HepG2 (cell line): ENCODE measurements around the gene TCF25. TPM values are rescaled to one million over a fixed set of nuclear protein-coding genes. Genes with fewer than 3 reads are reported as not detected.
A peak's percentile ranks its signal among the peaks of the same experiment; 100 is the strongest.

Source experiments
- DR1 ChIP-seq: sonication (generic); formaldehyde crosslinking; IDR thresholded peaks from 2 replicates; pipeline ENCODE4 v1.8.0; 2021; ENCODE audit warnings: mild to moderate bottlenecking, missing genetic modification reagents, inconsistent platforms
- HMGA1 ChIP-seq: sonication (generic); formaldehyde crosslinking; conservative IDR thresholded peaks from 2 replicates; pipeline ENCODE4 v1.4.0; 2020; ENCODE audit warnings: missing genetic modification reagents
- KDM5B ChIP-seq: sonication (generic); formaldehyde crosslinking; IDR thresholded peaks from 2 replicates; pipeline ENCODE4 v1.4.0; 2020; ENCODE audit warnings: missing genetic modification reagents, mild to moderate bottlenecking, borderline replicate concordance
- KLF6 ChIP-seq: IDR thresholded peaks from 2 replicates; pipeline ENCODE4 v1.8.0; 2016; ENCODE audit warnings: missing biosample characterization, missing genetic modification reagents
- NR1H2 ChIP-seq: sonication (generic); formaldehyde crosslinking; IDR thresholded peaks from 2 replicates; pipeline ENCODE4 v1.8.1; 2022; ENCODE audit warnings: low read depth, missing genetic modification reagents, borderline replicate concordance
- NRL ChIP-seq: sonication (generic); formaldehyde crosslinking; IDR thresholded peaks from 2 replicates; pipeline ENCODE4 v1.5.0; 2020; ENCODE audit warnings: missing genetic modification reagents, mild to moderate bottlenecking, moderate library complexity, borderline replicate concordance
- SIX4 ChIP-seq: sonication (generic); formaldehyde crosslinking; IDR thresholded peaks from 2 replicates; pipeline ENCODE4 v1.4.0; 2020; ENCODE audit warnings: missing genetic modification reagents
- SP1 ChIP-seq, 2 experiments: fragments of 450-650 bp in 1 of 2; sonication (generic) in 1 of 2; formaldehyde crosslinking in 1 of 2; IDR thresholded peaks; 2 replicates each; pipeline versions ENCODE4 v1.4.0 to v1.6.1; 2016 to 2020; ENCODE audit warnings: missing genetic modification reagents in 1 of 2
- ZNF136 ChIP-seq: sonication (generic); formaldehyde crosslinking; IDR thresholded peaks from 2 replicates; pipeline ENCODE4 v1.8.1; 2022; ENCODE audit warnings: low read depth, mild to moderate bottlenecking, moderate library complexity, missing genetic modification reagents
- ZNF552 ChIP-seq: sonication (generic); formaldehyde crosslinking; IDR thresholded peaks from 2 replicates; pipeline ENCODE4 v1.9.0; 2022; ENCODE audit warnings: missing genetic modification reagents, mild to moderate bottlenecking, borderline replicate concordance
- ZNF660 ChIP-seq: sonication (generic); formaldehyde crosslinking; IDR thresholded peaks from 2 replicates; pipeline ENCODE4 v1.5.1; 2020; ENCODE audit warnings: mild to moderate bottlenecking, low read depth, missing genetic modification reagents, borderline replicate concordance
- ZSCAN30 ChIP-seq: sonication (generic); formaldehyde crosslinking; IDR thresholded peaks from 2 replicates; pipeline ENCODE4 v1.5.0; 2020; ENCODE audit warnings: mild to moderate bottlenecking, missing genetic modification reagents
- polyA plus RNA-seq, 8 experiments: library from polyadenylated mRNA; depleted of rRNA in 3 of 8; stranded (reverse) in 7 of 8; unstranded in 1 of 8; fragments of >200 nt; fragmentation: Illumina TruSeq in 4 of 8; extraction: Trizol in 4 of 8; gene quantifications; 2 replicates each; pipeline versions ENCODE4 v1.2.1 to v1.2.3, GENCODE V29; 2011 to 2016; ENCODE audit warnings: low read depth in 4 of 8, missing spikeins in 1 of 8, mixed read lengths in 1 of 8; ENCODE audit not compliant: insufficient read depth in 1 of 8
- total RNA-seq, 5 experiments: library from RNA; depleted of rRNA; stranded (reverse); fragments of >200 nt; fragmentation: Illumina TruSeq; extraction: Trizol; gene quantifications; 2 replicates each; pipeline ENCODE4 v1.2.3, GENCODE V29; 2016; ENCODE audit warnings: low read depth in 1 of 5
- TF ChIP-seq, protein P1 (sequence below): sonication (generic); formaldehyde crosslinking; IDR thresholded peaks from 2 replicates; pipeline ENCODE4 v1.5.0; 2020; ENCODE audit warnings: missing genetic modification reagents, mild to moderate bottlenecking, borderline replicate concordance
- TF ChIP-seq, protein P2 (sequence below): sonication (generic); formaldehyde crosslinking; IDR thresholded peaks from 2 replicates; pipeline ENCODE4 v1.4.0; 2020; ENCODE audit warnings: missing genetic modification reagents, borderline replicate concordance
- TF ChIP-seq, protein P3 (sequence below): sonication (generic); formaldehyde crosslinking; IDR thresholded peaks from 2 replicates; pipeline ENCODE4 v1.4.0; 2020; ENCODE audit warnings: missing genetic modification reagents
- TF ChIP-seq, protein P4 (sequence below): sonication (generic); formaldehyde crosslinking; IDR thresholded peaks from 2 replicates; pipeline ENCODE4 v1.5.0; 2020; ENCODE audit warnings: mild to moderate bottlenecking, missing genetic modification reagents

The TCF25 gene
- total and polyA plus RNA-seq, 2 of the 13 experiments (the other 11 are each of a cell fraction or from before 2014, with no cell fraction given): 138 to 206 TPM

DNA sequence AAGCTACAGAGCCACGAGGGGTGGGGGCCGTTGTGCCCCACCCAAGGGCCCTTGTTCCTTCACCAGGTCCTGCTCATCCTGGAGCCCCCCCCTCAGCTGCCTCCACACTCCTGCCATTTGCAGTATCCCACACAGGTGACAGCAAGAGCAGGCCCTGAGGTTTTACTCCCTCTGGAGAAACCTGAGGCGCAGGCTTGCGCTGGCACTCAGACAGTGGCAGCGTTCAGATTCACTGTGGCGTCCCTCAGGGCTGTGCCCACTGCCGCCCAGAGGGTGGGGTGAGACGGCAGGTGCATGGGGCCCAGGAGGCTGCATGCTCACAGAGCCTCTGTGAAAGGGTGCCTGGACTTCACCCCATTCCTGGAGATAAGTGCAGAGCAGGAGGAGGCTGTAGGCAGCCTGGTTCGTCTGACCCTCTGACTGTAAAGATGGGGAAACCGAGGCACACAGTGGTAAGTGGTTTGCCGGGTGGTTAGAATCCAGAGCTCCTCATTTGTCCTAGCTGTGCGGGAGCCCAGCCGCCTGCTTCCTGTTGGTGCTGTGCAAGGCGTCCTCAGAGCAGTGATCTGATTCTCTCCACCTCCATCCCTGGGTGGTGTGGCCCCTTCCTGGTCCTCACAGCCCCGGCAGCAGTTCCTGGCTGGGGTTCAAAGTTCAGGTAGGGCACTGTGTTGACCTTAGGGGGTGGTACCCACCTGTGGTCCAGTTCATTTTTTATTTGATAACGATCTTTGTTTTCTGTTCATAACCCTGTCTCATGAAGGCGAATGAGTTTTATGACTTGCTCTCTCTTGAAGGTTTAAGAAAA, 43.6 kb upstream of the TCF25 start (continued):
- TF ChIP-seq, protein P1, sequence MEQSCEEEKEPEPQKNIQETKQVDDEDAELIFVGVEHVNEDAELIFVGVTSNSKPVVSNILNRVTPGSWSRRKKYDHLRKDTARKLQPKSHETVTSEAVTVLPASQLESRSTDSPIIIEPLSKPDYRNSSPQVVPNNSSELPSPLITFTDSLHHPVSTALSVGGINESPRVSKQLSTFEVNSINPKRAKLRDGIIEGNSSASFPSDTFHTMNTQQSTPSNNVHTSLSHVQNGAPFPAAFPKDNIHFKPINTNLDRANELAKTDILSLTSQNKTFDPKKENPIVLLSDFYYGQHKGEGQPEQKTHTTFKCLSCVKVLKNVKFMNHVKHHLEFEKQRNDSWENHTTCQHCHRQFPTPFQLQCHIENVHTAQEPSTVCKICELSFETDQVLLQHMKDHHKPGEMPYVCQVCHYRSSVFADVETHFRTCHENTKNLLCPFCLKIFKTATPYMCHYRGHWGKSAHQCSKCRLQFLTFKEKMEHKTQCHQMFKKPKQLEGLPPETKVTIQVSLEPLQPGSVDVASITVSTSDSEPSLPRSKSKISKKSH: peak; percentile 89
- no peak; the same call in 1 of the 2 replicates for TF ChIP-seq ZNF552 (CRISPR knock-in tag)
- TF ChIP-seq HMGA1 (CRISPR knock-in tag): no peak
- TF ChIP-seq KDM5B (CRISPR knock-in tag): no peak; the same call in 1 of the 2 replicates
- no peak for TF ChIP-seq NR1H2 (CRISPR knock-in tag)
- TF ChIP-seq DR1 (CRISPR knock-in tag): no peak
- TF ChIP-seq SIX4 (CRISPR knock-in tag): no peak
- TF ChIP-seq, protein P2, sequence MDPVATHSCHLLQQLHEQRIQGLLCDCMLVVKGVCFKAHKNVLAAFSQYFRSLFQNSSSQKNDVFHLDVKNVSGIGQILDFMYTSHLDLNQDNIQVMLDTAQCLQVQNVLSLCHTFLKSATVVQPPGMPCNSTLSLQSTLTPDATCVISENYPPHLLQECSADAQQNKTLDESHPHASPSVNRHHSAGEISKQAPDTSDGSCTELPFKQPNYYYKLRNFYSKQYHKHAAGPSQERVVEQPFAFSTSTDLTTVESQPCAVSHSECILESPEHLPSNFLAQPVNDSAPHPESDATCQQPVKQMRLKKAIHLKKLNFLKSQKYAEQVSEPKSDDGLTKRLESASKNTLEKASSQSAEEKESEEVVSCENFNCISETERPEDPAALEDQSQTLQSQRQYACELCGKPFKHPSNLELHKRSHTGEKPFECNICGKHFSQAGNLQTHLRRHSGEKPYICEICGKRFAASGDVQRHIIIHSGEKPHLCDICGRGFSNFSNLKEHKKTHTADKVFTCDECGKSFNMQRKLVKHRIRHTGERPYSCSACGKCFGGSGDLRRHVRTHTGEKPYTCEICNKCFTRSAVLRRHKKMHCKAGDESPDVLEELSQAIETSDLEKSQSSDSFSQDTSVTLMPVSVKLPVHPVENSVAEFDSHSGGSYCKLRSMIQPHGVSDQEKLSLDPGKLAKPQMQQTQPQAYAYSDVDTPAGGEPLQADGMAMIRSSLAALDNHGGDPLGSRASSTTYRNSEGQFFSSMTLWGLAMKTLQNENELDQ (CRISPR knock-in tag): no peak
- TF ChIP-seq, protein P3, sequence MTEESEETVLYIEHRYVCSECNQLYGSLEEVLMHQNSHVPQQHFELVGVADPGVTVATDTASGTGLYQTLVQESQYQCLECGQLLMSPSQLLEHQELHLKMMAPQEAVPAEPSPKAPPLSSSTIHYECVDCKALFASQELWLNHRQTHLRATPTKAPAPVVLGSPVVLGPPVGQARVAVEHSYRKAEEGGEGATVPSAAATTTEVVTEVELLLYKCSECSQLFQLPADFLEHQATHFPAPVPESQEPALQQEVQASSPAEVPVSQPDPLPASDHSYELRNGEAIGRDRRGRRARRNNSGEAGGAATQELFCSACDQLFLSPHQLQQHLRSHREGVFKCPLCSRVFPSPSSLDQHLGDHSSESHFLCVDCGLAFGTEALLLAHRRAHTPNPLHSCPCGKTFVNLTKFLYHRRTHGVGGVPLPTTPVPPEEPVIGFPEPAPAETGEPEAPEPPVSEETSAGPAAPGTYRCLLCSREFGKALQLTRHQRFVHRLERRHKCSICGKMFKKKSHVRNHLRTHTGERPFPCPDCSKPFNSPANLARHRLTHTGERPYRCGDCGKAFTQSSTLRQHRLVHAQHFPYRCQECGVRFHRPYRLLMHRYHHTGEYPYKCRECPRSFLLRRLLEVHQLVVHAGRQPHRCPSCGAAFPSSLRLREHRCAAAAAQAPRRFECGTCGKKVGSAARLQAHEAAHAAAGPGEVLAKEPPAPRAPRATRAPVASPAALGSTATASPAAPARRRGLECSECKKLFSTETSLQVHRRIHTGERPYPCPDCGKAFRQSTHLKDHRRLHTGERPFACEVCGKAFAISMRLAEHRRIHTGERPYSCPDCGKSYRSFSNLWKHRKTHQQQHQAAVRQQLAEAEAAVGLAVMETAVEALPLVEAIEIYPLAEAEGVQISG (CRISPR knock-in tag): peak; percentile 10
- no peak for TF ChIP-seq SP1 (IDR thresholded peaks at IDR 0.05)
- TF ChIP-seq SP1 (CRISPR knock-in tag; IDR thresholded peaks at IDR 0.05): no peak; the same call in 1 of the 2 replicates
- TF ChIP-seq KLF6: no peak
- TF ChIP-seq NRL: 0 out of 2 replicates have a peak, but pooled peaks have one; percentile 39
- TF ChIP-seq ZSCAN30: no peak
- 0 out of 2 replicates have a peak, but pooled peaks have one; percentile 51 for TF ChIP-seq ZNF136 (CRISPR knock-in tag)
- TF ChIP-seq, protein P4, sequence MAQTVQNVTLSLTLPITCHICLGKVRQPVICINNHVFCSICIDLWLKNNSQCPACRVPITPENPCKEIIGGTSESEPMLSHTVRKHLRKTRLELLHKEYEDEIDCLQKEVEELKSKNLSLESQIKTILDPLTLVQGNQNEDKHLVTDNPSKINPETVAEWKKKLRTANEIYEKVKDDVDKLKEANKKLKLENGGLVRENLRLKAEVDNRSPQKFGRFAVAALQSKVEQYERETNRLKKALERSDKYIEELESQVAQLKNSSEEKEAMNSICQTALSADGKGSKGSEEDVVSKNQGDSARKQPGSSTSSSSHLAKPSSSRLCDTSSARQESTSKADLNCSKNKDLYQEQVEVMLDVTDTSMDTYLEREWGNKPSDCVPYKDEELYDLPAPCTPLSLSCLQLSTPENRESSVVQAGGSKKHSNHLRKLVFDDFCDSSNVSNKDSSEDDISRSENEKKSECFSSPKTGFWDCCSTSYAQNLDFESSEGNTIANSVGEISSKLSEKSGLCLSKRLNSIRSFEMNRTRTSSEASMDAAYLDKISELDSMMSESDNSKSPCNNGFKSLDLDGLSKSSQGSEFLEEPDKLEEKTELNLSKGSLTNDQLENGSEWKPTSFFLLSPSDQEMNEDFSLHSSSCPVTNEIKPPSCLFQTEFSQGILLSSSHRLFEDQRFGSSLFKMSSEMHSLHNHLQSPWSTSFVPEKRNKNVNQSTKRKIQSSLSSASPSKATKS (CRISPR knock-in tag): no peak
- no peak for TF ChIP-seq ZNF660 (CRISPR knock-in tag)
